IPS-NIHi7 (cell line): ENCODE results near the gene CST7.
A peak's percentile ranks its signal among the peaks of the same experiment; 100 is the strongest.
"Not testable (repeated sequence)": the region's sequence is repeated elsewhere in the genome, so short reads cannot be mapped to it uniquely, and the experiment has no call there.

Experiments used
- DNase-seq: peaks from one replicate; pipeline ENCODE4 v3.0.0; 2012; ENCODE audit warnings: mixed read lengths; ENCODE audit errors: extremely low spot score

The CST7 gene

GRCh38 chr20:24948939-24949679 lies at the start of gene CST7:
Gene CST7, plus strand, starts transcription at chr20:24949269. Its CDS starts 237 bp downstream, at chr20:24949506.
- no peak for DNase-seq

- DNase-seq, result no peak
Observed at GRCh38 chr20:24906806-24907205, 42.3 kb upstream of the CST7 start.

GRCh38 chr20:24908642-24909041 lies 40.4 kb upstream of the CST7 start:
- no peak for DNase-seq

- DNase-seq, result peak; percentile 8
Observed at GRCh38 chr20:24909086-24909780, 39.8 kb upstream of the CST7 start.

GRCh38 chr20:24909861-24910260 lies 39.2 kb upstream of the CST7 start:
- DNase-seq, result peak; percentile 7

- DNase-seq, result peak; percentile 11
Observed at GRCh38 chr20:24910461-24910860, 38.6 kb upstream of the CST7 start.

GRCh38 chr20:24911461-24911860 lies 37.6 kb upstream of the CST7 start:
- no peak for DNase-seq

GRCh38 chr20:24912397-24913075 lies 36.5 kb upstream of the CST7 start:
- no peak for DNase-seq

- DNase-seq, result no peak
Observed at GRCh38 chr20:24913076-24913628, 35.9 kb upstream of the CST7 start.

GRCh38 chr20:24914388-24915241 lies 34.5 kb upstream of the CST7 start:
- no peak for DNase-seq

GRCh38 chr20:24915440-24915839 lies 33.6 kb upstream of the CST7 start:
- no peak for DNase-seq

- DNase-seq, result no peak
Observed at GRCh38 chr20:24915892-24916291, 33.2 kb upstream of the CST7 start.

- no peak for DNase-seq
Observed at GRCh38 chr20:24916412-24916811, 32.7 kb upstream of the CST7 start.

- DNase-seq, result no peak
Observed at GRCh38 chr20:24917056-24917455, 32.0 kb upstream of the CST7 start.

GRCh38 chr20:24917797-24918578 lies 31.1 kb upstream of the CST7 start:
- peak; percentile 93 for DNase-seq

GRCh38 chr20:24918579-24919566 lies 30.2 kb upstream of the CST7 start:
- no peak for DNase-seq

GRCh38 chr20:24919665-24920064 lies 29.4 kb upstream of the CST7 start:
- DNase-seq, result not testable (repeated sequence)

- not testable (repeated sequence) for DNase-seq
Observed at GRCh38 chr20:24920706-24921105, 28.4 kb upstream of the CST7 start.

GRCh38 chr20:24929259-24929658 lies 19.8 kb upstream of the CST7 start:
- DNase-seq, result not testable (repeated sequence)
